ENCODE results near the gene AAK1.

DNA sequence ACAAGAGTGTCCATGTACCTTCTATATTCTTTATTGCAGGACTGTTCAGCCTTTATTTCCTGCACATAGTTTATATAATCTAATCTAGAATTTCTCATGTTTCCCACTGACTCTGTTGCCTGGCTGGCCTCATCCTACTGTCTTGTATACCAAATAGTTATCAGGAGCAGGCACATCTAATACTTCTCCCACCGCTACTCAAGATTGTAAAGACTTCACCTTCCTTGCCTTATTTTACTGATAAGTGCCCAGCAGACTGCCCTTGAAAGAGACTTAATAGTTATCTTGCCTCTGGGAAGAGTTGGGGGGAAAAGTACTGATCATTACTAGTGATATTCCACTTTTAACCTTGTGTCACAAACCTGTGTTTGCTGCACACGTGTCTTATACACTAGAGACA is 26.1 kb upstream of the AAK1 start:
- TF ChIP-seq, protein P1, sequence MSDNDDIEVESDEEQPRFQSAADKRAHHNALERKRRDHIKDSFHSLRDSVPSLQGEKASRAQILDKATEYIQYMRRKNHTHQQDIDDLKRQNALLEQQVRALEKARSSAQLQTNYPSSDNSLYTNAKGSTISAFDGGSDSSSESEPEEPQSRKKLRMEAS (IDR thresholded peaks at IDR 0.05; ENCODE audit: low read depth, low read length), result no peak
- TF ChIP-seq, protein P2, sequence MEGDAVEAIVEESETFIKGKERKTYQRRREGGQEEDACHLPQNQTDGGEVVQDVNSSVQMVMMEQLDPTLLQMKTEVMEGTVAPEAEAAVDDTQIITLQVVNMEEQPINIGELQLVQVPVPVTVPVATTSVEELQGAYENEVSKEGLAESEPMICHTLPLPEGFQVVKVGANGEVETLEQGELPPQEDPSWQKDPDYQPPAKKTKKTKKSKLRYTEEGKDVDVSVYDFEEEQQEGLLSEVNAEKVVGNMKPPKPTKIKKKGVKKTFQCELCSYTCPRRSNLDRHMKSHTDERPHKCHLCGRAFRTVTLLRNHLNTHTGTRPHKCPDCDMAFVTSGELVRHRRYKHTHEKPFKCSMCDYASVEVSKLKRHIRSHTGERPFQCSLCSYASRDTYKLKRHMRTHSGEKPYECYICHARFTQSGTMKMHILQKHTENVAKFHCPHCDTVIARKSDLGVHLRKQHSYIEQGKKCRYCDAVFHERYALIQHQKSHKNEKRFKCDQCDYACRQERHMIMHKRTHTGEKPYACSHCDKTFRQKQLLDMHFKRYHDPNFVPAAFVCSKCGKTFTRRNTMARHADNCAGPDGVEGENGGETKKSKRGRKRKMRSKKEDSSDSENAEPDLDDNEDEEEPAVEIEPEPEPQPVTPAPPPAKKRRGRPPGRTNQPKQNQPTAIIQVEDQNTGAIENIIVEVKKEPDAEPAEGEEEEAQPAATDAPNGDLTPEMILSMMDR (IDR thresholded peaks at IDR 0.05; ENCODE audit: low read depth, low read length), result no peak
- TF ChIP-seq POLR2A (IDR thresholded peaks at IDR 0.05; ENCODE audit: extremely low read depth, insufficient read length), result no peak

Data from NB4 (cell line).